Measurements from ENCODE around the gene BIRC2.

GRCh38 chr11:102408339-102408738 is 61.3 kb downstream of the BIRC2 start:
- TF ChIP-seq CTCF (IDR thresholded peaks at IDR 0.05; ENCODE audit: low read length) = no peak
- no peak for TF ChIP-seq EZH2 (IDR thresholded peaks at IDR 0.05; ENCODE audit: borderline replicate concordance, low read length)

Measured in OCI-LY1 (cell line).